ENCODE measurements around the gene APOL2. TPM values are rescaled to one million over a fixed set of nuclear protein-coding genes. Genes with fewer than 3 reads are reported as not detected.

APOL2 gene
- total and polyA plus RNA-seq, 4 donors: 29.5 to 46.3 (median 35.3) TPM

GRCh38 chr22:36225333-36225922, 13.9 kb downstream of the APOL2 start:
- TF ChIP-seq CTCF (IDR thresholded peaks at IDR 0.05; ENCODE audit: control extremely low read depth, extremely low read depth): no peak

GRCh38 chr22:36224245-36224644, 15.1 kb downstream of the APOL2 start:
- WGBS, 2 donors: 91 to 97% methylated on average over 4 of the region's 4 CpGs
- no peak for ATAC-seq (ENCODE audit: insufficient read depth, low FRiP score)
- no peak for DNase-seq

More at GRCh38 chr22:36225333-36225922, 13.9 kb downstream of the APOL2 start:
- WGBS, 2 donors: 85 to 86% methylated on average over 9 of the region's 9 CpGs
- DNase-seq (no peak), ATAC-seq (ENCODE audit: insufficient read depth, low FRiP score) (no peak)
- Histone ChIP-seq H3K9me3 (ENCODE audit: control insufficient read depth in 4 of 4, insufficient read depth in 3 of 4, low read length in 3 of 4) (no peaks in the 10 kb centered on the region), H3K4me1 (ENCODE audit: control insufficient read depth in 5 of 5, insufficient read depth in 5 of 5, low read length in 5 of 5) (peaks cover 0 to 6% (median 2%) of the 10 kb centered on the region in 5 donors), H3K9ac (ENCODE audit: insufficient read depth in 1 of 2, low read length in 2 of 2) (no peak overlapping the region), H3K27me3 (ENCODE audit: control insufficient read depth in 3 of 3, insufficient read depth in 3 of 3, low read length in 2 of 3) (peaks cover 0 to under 1% (median 0%) of the 10 kb centered on the region in 3 donors), H3K27ac (ENCODE audit: low read depth in 1 of 2, low read length in 1 of 2) (no peak overlapping the region), H3K4me3 (no peak overlapping the region), H3K36me3 (ENCODE audit: control insufficient read depth in 4 of 4, insufficient read depth in 4 of 4, low read length in 4 of 4) (peaks cover 6 to 20% (median 11%) of the 10 kb centered on the region in 4 donors)

GRCh38 chr22:36223504-36223903, 15.8 kb downstream of the APOL2 start:
- DNase-seq (no peak), ATAC-seq (ENCODE audit: insufficient read depth, low FRiP score) (no peak)

More at GRCh38 chr22:36224245-36224644, 15.1 kb downstream of the APOL2 start:
- no peak overlapping the region for H3K4me3 ChIP-seq
- H3K9ac ChIP-seq (ENCODE audit: insufficient read depth in 1 of 2, low read length in 2 of 2): no peak overlapping the region
- peaks cover 0 to 17% (median 6%) of the 10 kb centered on the region in 4 donors for H3K36me3 ChIP-seq (ENCODE audit: control insufficient read depth in 4 of 4, insufficient read depth in 4 of 4, low read length in 4 of 4)
- no peak overlapping the region for H3K27ac ChIP-seq (ENCODE audit: low read depth in 1 of 2, low read length in 1 of 2)
- TF ChIP-seq CTCF (IDR thresholded peaks at IDR 0.05; ENCODE audit: control extremely low read depth, extremely low read depth): no peak
- no peaks in the 10 kb centered on the region for H3K9me3 ChIP-seq (ENCODE audit: control insufficient read depth in 4 of 4, insufficient read depth in 3 of 4, low read length in 3 of 4)
- peaks cover 0 to 6% (median 3%) of the 10 kb centered on the region in 5 donors for H3K4me1 ChIP-seq (ENCODE audit: control insufficient read depth in 5 of 5, insufficient read depth in 5 of 5, low read length in 5 of 5)
- H3K27me3 ChIP-seq (ENCODE audit: control insufficient read depth in 3 of 3, insufficient read depth in 3 of 3, low read length in 2 of 3): peaks cover 0 to 3% (median 0%) of the 10 kb centered on the region in 3 donors

More at GRCh38 chr22:36223504-36223903, 15.8 kb downstream of the APOL2 start:
- peaks cover 0 to 6% (median 3%) of the 10 kb centered on the region in 5 donors for H3K4me1 ChIP-seq (ENCODE audit: control insufficient read depth in 5 of 5, insufficient read depth in 5 of 5, low read length in 5 of 5)
- peaks cover 0 to 11% (median 3%) of the 10 kb centered on the region in 4 donors for H3K36me3 ChIP-seq (ENCODE audit: control insufficient read depth in 4 of 4, insufficient read depth in 4 of 4, low read length in 4 of 4)
- H3K9me3 ChIP-seq (ENCODE audit: control insufficient read depth in 4 of 4, insufficient read depth in 3 of 4, low read length in 3 of 4): no peaks in the 10 kb centered on the region
- H3K4me3 ChIP-seq: no peak overlapping the region
- 90 to 94% methylated on average over 8 of the region's 8 CpGs for WGBS, 2 donors
- H3K9ac ChIP-seq (ENCODE audit: insufficient read depth in 1 of 2, low read length in 2 of 2): no peak overlapping the region
- peaks cover 0 to 3% (median 0%) of the 10 kb centered on the region in 3 donors for H3K27me3 ChIP-seq (ENCODE audit: control insufficient read depth in 3 of 3, insufficient read depth in 3 of 3, low read length in 2 of 3)
- no peak for TF ChIP-seq CTCF (IDR thresholded peaks at IDR 0.05; ENCODE audit: control extremely low read depth, extremely low read depth)
- H3K27ac ChIP-seq (ENCODE audit: low read depth in 1 of 2, low read length in 1 of 2): no peak overlapping the region
